Effector CD8-positive, alpha-beta T cell (primary cell): ENCODE data around the gene SDCCAG8.

Source experiments
- DNase-seq: peaks from one replicate; lab custom pipeline; 2025; lab: John Stamatoyannopoulos, UW

Gene SDCCAG8

DNA sequence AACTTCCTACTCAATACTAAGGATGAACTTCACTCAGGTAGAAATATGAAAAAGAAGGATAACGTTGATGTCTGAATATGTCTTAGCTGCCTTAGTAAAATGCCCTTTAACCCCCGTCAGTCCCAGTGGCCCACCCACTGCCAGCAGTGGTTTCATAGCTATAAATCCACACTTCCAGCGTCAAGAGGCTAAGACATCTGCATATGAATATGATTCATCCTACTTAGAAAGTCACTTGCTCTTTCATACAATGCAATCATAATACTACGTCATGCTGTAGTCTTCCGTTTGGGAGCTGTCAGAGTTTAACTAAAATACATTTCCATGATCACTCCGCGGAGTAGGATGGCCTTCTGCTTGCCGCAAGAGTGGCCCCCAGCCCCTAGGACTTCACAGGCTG, 247.3 kb downstream of the SDCCAG8 start:
- no peak for DNase-seq

DNA sequence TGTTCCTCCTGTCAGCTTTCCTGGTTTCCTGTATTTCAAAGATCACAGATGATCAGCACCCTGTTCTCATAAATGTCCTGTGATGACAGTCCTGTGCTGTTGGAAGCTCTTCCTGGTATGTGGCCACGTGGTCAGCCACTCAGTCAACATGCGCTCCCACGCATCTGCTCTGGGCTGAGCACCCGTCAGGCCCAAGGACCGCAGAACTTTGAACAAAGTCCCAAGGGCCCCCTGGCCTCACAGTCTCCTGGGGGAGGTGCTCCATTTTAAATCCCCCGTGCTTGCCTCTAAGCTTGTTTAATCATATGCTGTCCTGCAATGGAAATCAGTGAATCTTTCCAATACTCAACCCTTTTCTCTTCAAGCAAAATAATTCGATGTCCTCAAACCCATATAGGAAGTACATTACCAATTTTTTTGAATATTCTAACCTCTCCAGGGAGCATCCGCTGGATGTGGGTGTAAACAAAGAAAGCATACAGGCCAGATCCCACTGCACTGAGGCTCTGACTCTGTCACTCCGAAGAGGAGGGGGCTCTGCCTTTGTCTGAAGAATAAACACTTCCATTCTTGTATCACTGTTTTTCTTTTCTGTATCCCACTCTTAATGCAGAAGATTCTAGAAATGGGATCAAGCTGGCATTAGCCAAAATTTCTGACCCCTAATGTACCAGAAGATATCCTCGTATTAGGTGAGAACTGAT, 250.3 kb downstream of the SDCCAG8 start:
- DNase-seq: no peak

GRCh38 chr1:243507001-243507671, 251.3 kb downstream of the SDCCAG8 start:
- DNase-seq: no peak

DNA sequence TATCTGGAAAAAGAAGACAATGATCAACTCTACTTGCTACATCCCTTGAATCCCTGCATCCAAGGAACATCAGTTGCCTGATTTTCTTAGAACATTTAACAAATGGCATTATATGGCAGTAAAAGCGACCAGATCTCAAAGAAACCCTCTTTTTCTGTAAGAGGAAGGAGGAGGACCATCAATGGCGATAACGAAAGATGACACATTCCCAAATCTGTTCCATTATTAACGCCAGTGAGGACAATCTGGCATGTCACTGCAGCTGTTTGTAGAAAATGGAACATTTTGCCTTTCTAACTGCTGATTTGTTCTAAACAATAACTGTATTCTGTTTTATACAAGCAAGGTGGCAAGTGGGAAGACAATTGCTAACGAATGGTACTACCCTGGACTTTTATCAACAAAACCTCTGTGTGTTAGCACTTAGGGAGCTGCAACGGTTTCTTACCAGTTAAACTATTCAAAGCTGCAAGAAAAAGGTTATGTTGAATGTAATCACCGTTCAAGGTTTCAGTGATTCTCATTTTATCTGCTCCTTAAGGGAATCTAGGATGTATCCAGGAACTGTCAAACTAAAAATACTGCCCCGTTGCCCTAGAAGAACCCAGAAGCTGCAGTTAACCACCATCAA, 251.9 kb downstream of the SDCCAG8 start:
- DNase-seq: no peak

- DNase-seq: peak; percentile 9
Measured at GRCh38 chr1:243508303-243508713, 252.5 kb downstream of the SDCCAG8 start.

DNA sequence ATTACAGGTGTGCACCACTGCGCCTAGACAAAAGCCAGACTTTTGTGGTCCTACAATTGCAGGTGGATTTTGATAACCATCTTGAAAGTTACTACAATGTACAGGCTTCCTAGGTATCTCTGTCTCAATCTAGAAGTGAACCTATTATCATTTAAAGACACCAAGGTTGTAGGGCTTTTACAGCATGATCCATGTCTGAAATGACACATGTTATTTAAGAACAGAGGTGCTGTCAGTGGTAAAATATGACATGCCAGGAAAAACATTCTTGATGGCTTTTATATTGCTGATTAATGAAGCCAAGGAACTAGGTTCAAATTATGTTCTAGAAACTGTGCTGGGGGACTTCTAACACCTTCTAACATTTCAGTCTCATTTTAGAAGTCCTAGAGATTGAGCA, 253.1 kb downstream of the SDCCAG8 start:
- DNase-seq: no peak

- no peak for DNase-seq
Measured at GRCh38 chr1:243510928-243511327, 255.1 kb downstream of the SDCCAG8 start.

- no peak for DNase-seq
Measured at GRCh38 chr1:243513726-243514491, 258.1 kb downstream of the SDCCAG8 start.

DNA sequence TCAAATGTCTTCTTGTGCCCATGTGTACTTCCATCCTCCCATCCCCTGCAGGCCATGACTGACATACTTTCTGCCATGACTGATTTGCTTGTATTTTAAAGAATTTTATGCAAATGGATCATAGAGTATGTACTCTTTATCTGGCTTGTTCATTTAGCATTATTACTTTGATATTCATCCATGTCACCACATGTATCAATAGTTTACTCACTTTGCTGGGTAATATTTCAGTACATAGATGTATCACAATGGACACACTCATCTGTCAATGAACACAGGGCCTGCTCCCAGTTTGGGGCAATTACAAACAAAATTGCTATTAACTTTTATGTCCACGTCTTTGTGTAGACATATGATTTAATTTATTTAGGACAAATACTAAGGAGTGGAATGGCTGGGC, 259.1 kb downstream of the SDCCAG8 start:
- no peak for DNase-seq

DNA sequence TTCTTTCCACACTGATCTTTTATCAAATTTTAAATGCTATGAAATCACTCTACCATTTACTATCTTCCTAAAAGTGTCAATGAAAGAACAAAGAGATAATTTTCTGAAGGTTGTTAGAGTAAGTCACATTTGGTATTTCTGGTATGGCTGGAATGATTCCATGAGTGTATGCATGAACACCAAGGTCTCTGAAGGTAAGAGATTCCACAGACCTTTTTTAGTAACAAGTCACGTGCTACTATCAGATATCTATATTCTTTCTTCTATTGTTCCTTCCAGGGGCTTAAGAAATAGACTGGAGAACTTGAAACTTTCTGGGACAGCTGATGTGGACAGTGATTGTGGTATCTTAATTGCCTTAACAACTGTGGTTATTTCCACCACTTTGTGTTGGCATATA, 265.0 kb downstream of the SDCCAG8 start:
- DNase-seq: no peak

- no peak for DNase-seq
Measured at GRCh38 chr1:243523766-243524165, 267.9 kb downstream of the SDCCAG8 start.

DNA sequence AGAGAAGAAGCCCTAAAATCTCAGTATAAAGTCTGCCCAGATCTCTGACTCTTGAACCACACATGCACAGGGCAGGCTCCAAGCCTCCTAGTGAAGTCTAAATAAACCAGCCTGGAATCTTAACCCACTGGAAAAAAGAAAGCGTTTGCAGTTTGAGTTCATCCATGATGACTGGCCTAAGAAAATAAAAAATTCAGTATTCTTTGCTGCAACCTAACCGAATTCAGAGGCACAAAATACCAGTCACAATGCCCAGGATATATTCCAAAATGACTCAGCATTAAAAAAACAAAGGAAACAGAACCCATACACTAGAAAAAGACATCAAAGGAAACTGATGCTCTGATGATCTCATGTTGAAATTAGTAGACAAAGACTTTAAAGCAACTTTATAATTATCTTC, 269.2 kb downstream of the SDCCAG8 start:
- DNase-seq: no peak

- no peak for DNase-seq
Measured at GRCh38 chr1:243526180-243526579, 270.3 kb downstream of the SDCCAG8 start.

DNA sequence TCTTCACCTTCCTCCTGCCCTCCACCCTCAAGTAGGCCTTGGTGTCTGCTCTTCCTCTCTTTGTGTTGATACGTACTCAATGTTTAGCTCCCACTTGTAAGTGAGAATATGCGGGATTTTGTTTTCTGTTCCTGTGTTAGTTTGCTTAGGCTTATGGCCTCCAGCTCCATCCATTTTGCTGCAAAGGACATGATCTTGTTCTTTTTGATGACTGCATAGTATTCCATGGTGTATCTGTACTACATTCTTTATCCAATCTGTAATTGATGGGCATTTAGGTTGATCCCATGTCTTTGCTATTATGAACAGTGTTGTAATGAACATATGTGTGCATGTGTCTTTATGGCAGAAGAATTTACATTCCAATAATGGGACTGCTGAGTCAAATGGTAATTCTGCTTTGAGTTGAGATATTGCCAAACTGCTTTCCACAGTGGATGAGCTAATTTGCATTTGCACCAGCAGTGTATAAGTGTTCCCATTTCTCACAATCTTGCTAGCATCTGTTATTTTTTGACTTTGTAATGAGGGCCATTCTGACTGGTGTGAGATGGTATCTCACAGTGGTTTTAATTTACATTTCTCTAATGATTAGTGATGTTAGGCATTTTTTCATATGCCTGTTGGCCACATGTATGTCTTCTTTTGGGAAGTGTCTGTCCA, 272.7 kb downstream of the SDCCAG8 start:
- DNase-seq: no peak

DNA sequence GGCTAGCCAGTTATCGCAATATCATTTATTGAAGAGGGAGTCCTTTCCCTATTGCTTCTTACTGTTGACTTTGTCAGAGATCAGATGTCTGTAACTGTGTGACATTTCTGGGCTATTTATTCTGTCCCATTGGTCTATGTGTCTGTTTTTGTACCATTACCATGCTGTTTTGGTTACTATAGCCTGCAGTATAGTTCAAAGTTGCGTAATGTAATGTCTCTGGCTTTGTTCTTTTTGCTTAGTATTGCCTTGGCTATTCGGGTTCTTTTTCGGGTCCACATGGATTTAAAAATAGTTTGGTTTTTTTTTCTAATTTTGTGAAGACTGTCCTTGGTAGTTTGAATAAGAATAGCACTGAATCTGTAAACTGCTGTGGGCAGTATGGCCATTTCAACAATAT, 273.7 kb downstream of the SDCCAG8 start:
- no peak for DNase-seq

- DNase-seq: no peak
Measured at GRCh38 chr1:243535014-243535413, 279.2 kb downstream of the SDCCAG8 start.

GRCh38 chr1:243539636-243540035, 283.8 kb downstream of the SDCCAG8 start:
- no peak for DNase-seq

DNA sequence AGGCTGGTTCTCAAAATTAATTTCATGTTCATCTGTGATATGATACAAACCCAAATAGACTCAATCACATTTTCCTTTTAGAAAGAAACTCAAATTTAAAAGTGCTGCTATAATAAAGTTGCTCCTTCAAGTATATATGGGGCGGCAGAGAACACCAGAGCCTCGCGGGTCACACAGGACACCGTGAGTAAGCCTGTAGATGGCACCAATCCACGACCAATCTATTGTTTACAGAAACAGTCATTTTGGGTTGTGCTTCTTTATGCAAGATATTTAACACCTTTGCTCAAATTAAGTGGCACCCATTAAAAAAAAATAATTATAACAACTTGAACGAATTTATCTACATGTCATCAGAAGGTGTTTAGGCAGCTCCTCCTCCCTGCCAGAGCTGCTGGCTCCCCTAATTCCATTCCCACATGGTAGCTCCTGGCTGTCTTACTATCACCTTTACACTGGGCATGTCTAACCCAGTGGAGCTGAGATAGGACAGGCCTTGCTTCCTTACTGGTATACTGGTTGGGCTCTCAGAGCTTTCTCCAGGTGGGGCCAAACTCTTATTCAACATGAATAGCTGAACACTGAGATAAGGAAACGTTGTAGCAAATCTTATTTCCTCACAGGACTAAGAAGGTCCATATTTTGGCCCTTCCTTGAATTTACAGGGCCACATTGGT, 287.0 kb downstream of the SDCCAG8 start:
- DNase-seq: no peak

DNA sequence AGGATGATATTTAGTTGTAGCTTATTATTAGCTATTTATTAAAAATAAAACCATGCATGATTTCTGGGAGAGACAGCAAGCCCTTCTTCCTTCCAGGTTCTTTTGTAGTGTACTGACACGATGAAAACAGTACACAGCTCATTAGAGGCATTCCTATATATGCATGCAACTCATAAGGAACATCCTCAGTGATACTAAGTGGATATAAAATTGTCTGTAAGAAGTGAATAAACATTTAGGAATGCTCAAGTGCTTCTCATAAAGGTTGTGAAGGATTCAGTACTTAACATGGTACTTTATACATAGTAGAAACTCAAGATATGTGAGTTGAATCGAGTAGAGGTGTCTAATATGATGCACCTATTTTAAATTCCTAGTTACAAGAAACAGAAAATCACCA, 287.7 kb downstream of the SDCCAG8 start:
- no peak for DNase-seq

DNA sequence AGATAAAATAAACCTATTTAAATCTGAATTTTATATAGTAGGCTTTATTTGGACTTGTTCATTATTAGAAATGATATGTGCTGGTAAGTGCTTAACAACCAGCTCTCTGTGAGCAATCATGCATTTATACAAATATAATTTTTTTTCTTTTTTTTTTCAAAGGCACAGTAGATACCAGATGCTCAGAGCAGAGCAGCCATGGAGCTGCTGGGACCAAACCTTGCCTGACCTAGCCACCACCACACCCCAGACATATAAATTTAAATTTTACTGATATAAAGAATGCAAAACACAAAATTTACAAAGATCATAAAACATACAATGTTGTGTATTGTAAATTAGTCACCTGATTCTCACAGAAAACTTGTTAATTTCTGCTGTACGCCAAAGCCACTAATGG, 290.6 kb downstream of the SDCCAG8 start:
- no peak for DNase-seq

- no peak for DNase-seq
Measured at GRCh38 chr1:243547891-243548290, 292.1 kb downstream of the SDCCAG8 start.
